ENCODE results near the gene PMPCA.

PMPCA gene

GRCh38 chr9:136374183-136374575 is 36.3 kb upstream of the PMPCA start:
- DNase-seq, result no peak

DNA sequence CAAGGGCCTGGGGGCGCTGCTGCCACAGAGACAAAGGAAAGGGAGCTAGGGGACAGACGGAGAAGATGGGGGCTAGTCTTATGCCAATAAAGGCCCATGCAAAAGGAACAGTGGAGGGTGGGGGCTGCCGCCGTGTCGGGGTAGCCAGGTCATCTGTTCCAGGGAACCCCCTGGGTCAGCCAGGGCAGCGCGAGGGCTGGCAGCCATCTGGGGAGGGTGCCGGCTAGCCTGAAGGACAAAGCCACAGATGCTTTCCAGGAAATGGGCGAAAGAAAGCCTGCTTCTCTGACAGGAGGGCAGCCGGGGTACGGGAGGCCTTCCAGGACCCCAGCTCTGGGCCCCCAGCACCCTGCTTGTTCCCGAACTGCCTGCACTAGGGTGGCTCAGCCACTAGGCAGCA is 35.4 kb upstream of the PMPCA start:
- DNase-seq, result no peak

DNA sequence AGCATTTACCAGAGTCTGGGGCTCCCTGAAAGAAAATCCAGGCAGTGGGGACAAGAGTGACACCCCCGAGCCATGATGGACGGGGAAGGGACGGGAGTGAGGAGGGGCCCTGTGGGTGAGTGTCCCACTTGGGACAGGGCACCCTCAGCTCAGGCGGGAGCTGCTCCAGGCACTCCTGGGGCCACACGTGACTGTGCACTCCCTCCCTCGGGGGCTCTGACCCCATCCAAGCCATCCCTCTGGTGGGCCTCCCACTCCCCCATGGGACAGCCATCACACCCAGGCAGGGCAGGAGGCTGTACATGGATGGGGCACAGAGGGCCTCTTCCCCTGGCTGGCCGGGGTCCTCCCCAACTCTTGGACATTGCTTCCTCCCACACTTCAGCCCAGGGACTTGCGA is 34.0 kb upstream of the PMPCA start:
- no peak for DNase-seq

DNA sequence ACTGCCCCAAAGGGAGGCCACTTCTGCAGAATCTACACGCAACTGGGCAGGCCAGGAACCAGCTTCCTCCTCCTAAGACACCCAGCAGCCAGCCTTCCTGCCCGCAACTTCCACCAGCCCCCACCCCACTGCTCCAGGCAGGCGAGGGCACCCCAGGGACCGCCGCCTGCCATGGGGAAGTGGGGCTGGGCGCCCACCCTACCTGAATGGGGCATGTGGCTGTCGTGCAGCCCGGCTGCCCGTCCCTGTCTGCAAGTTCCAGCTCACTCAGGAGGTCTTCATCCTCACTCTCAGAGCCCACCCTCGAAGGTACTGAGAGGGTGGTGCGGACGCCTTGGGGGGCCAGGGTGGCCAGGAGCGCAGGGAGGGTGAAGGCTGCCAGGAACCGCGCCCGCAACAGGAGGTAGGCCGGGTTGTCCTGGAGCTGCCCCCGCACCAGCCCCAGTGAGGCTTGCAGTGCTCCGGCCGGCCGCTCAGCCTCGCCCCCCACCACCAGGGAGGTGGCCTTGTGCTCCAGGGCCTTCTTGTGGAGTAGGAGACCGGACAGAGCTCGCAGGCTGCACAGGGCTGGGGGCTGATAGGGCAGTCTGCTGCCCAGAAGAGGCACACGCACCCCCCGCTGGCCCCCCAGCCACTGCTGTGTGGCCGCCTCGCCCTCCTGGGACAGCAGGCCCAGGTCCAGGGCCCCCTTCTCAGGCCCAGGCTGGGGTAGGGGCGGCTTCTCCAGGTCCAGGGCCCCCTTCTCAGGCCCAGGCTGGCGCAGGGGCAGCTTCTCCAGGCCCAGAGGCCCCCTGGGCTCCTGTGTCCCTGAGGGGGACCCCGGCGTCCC is 32.9 kb upstream of the PMPCA start:
- no peak for DNase-seq

DNA sequence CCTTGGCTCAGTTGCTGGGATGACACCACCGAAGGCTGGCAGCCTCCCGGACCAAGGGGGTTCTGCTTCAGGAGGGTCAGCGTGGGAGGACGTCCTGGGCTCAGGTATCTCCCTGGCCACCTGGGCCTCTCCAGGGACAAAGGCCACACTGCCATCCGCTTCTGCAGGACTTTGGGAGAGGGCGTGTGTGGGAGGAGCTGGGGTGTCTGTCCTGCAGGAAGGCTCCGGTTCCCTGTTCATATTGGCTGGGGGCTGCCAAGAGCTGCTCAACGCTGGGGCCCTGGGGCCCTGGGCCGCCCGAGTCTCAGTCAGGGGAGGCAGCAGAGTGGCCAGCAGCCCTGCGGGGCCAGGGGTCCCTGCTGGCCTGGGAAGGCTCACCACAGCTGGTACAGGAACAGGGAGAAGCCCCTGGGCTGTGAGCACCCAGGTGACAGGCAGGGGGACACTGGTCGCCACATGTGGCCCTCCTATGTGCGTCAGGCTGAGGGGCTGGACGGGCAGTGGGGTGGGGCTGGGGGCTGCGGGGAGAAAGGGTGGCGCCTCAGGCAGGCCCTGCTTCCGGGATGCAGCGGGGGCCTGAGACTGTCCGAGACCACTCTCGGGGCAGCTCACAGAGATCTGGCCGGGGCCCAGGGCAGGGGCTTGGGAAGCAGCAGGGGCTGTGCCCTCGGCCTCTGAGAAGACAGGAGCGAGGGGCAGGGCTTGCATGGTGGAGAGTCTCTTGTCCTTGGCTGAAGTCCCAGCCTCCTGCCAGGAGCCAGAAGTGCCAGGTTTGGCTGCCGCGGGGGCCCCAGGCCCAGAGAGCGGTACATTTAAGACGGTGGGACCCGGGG is 32.1 kb upstream of the PMPCA start:
- DNase-seq, result no peak

GRCh38 chr9:136379003-136379287 is 31.5 kb upstream of the PMPCA start:
- DNase-seq, result no peak

- DNase-seq, result no peak
Measured at GRCh38 chr9:136379401-136379800, 31.1 kb upstream of the PMPCA start.

DNA sequence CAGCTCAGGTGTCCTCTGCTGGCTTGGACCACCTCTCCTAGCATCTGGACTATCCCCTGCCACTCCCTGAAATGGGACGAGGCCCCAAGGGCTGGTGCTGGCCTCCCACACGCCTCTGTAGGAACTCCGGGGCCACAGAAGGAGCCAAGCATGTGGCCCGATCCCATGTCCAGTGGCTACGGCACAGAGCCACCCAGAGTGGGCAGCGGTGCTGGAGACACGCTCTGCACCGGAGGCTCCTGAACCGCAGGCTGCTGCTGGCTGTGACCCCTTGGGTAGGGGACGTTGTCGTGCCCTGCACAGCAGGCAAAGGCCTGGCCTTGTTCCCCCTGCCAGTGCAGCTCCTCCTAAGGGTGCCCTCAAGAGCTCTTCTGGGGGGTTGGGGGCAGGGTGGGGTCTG is 30.6 kb upstream of the PMPCA start:
- no peak for DNase-seq

DNA sequence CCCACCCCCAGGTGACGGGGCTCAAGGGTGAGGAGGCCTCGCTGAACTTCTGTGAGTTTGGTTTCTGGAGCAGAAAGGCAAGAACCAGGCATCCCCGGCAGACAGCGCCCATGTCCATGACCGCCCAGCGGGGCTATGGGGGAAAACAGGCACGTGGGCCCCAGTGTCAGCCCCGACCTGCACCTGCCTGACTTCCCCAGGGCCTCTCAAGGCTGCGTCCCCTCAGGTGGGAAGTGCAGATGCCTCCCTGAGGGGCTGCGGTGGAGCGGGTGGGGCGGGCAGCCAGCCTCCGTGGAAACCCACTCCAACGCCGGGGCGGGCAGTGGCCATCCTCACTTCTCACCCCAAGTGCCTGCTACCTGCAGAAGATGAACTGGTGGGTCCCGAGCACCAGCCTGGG is 30.1 kb upstream of the PMPCA start:
- DNase-seq, result no peak

DNA sequence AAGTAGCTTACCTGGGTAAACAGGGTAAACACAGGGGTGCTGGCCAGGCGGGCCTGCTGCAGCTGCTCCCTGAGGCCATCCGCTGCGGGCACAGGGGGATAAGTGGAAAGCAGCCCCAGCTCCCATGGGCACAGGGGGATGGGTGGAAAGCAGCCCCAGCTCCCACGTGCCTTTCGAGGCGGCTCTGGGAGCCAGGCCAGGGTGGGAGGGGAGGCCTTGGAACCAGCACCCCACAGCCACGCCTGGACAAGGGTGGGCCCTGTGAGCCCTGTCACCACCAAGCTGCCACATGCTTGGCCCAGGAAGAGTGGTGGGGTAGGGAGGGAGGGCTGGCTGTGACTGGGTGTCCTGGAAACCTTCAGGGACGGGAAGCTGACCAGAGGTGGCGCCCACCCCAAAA is 29.1 kb upstream of the PMPCA start:
- DNase-seq, result no peak

- DNase-seq, result no peak
Measured at GRCh38 chr9:136381966-136382513, 28.4 kb upstream of the PMPCA start.

DNA sequence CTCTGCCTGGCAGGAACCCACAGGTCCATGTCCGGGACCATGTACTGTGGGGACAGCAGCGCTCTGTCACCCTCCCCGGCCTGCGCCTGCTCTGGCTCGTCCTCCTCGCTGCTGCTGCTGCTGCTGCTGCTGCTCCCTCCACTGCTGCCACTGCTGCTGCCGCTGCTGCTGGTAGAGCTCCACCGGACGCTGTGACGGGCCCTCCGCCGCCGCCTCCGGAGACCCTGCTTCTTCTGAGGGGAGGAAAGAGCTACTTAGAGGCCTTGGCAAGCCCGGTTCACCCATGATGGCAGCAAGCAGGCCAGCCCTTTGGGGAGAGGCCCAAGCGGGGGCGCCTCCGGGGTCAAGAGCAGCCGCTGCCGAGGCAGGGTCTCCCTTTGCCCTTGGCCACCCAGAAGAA is 27.0 kb upstream of the PMPCA start:
- no peak for DNase-seq

GRCh38 chr9:136385015-136385414 is 25.4 kb upstream of the PMPCA start:
- DNase-seq, result no peak

DNA sequence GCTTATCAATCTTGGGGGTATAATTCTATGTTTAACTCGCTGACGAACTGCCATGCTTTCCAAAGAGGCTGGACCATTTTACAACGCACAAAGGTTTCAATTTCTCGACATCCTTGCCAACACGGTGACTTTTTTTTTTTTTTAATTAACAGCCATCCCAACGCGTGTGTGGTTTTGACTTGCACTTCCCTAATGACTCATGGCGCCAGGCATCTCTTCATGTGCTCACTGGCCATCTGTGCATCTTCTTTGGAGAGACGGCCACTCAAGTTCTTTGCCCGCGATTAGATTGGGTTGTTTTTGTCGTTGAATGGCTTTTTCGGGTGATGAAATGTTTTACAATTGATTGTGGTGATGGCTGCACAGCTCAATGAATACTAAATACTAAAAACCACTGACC is 24.4 kb upstream of the PMPCA start:
- no peak for DNase-seq

- DNase-seq, result no peak
Measured at GRCh38 chr9:136387217-136387616, 23.2 kb upstream of the PMPCA start.

DNA sequence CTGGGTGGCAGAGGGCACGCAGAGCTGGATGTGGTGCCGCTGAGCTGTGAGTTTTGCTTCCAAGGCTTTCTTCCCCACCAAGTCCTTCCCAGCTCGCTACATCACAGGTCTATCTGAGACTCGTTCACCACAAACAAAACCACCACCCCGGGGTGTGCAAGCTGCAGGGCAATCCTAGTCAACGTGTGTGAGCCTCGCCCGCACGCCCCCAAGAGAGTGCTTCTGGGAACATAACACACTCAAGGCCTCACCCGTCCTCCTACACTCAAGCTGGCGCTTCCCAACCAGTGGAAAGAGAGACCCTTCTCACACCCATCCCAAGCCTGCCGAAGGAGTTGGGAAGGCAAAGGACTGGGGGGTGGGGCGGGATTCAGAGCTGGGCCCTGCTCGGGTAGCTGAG is 21.1 kb upstream of the PMPCA start:
- DNase-seq, result no peak

GRCh38 chr9:136391737-136392537 is 18.5 kb upstream of the PMPCA start:
- no peak for DNase-seq

DNA sequence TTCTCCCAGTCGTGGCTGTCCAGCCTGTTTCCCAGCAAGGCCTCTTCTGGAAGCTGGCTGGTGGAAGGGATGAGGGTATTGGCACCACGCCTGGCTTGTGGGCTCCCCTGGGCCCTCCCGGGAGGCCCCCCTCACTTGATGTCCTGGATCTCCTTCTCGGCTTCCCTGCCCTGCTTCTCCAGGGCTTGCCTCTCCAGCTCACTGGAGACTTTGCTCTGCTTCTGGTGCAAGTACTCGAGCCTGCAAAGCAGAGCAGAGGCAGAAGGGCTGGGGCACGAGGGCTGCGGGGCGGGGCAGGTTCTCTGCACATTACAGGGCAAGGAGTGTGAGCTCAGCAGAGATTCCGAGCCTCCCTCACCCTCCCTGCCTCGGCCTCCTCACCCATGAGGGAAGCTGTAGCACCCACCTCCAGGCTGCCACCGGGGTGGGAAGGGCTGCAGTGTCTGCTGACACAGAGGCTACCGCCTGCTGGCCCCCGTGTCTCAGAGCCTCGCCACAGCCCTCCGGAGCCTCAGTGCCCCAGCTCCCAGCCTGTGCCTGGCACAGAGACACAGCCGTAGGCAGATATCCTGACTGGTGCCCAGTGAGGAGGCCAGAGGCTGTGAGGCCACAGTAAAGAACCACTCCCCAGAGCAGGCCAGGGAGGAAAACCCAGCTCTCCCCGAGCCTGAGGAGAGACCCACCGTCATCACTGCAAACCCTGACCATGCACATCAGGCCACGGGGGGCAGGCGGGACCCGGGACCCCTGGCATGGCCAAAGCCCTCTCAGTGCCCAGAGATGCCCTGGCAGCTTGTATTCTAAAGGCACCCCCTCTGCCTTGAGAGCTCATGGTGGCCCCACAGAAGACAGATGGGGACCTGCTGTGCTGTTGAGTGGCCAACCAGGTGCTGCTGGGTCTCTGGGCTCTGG is 17.7 kb upstream of the PMPCA start:
- no peak for DNase-seq

- no peak for DNase-seq
Measured at GRCh38 chr9:136393531-136393930, 16.9 kb upstream of the PMPCA start.

DNA sequence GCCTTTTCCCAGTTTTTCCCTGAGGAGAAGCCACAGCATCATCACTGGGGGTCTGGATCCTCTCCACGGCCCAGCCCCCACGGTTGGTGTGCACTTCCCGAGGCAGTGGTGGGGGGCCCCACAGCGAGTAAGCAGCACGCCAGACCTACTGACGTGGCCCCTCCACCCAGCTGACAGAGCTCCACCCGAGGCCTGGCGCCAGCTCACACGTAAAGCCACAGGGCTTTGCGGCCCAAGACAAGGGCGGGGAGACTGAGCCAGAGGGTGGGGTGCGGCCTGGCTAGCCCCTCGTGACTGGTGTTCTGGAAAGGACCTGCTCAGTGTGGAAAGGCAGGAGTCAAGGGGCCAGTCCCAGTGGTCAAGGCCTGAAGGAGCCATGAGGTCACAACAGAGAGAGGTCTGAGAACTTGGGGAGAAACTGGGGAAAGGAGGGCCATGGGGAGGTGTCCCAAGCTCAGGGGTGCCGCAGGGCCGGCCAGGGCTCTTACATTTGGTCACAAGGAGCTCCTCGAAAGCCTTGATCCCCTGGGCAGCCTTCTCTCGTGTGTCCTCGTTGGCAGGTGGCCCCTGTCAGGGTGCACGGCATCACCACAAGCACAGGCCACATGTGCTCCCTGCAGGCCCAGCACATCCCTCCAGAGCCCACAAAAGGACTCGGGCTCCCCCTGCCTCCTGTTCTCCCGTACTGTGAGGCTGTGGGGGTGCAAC is 16.0 kb upstream of the PMPCA start:
- no peak for DNase-seq

GRCh38 chr9:136395020-136395340 is 15.5 kb upstream of the PMPCA start:
- no peak for DNase-seq

Data from NCI-H1105 (cell line).